ENCODE data around the gene CRTAC1.

Gene CRTAC1

DNA sequence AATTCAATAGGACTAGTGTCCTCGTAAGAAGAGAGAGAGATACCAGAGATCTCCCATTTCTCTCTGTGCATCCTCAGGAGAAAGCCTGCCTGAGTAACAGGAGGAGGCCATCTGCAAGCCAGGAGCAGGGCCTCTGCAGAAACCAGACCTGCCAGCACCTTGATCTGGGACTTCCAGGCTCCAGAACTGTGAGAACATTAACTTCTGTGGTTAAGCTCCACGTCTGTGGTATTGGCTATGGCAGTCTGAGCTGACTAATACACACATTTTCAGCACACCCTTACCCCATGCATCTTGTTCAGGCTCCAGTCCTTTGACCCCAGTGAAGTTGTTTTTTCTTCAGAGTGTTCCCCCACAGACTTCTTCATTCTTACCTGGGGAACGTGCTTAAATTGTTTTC, 3.1 kb upstream of the CRTAC1 start:
- FAIRE-seq, result no peak
- TF ChIP-seq POLR2AphosphoS5 (IDR thresholded peaks at IDR 0.05; ENCODE audit: low read depth, low read length) (no peak), TAF1 (IDR thresholded peaks at IDR 0.05; ENCODE audit: low read depth, low read length) (no peak), SPI1 (IDR thresholded peaks at IDR 0.05; ENCODE audit: low read depth, low read length) (no peak), PAX5 (IDR thresholded peaks at IDR 0.05; ENCODE audit: insufficient read depth, low read length, severe bottlenecking) (no peak), POLR2A (IDR thresholded peaks at IDR 0.05; ENCODE audit: low read depth, low read length) (no peak), POU2F2 (IDR thresholded peaks at IDR 0.05; ENCODE audit: low read depth, low read length) (no peak)
- no peak for DNase-seq (ENCODE audit: insufficient read length, low spot score)

DNA sequence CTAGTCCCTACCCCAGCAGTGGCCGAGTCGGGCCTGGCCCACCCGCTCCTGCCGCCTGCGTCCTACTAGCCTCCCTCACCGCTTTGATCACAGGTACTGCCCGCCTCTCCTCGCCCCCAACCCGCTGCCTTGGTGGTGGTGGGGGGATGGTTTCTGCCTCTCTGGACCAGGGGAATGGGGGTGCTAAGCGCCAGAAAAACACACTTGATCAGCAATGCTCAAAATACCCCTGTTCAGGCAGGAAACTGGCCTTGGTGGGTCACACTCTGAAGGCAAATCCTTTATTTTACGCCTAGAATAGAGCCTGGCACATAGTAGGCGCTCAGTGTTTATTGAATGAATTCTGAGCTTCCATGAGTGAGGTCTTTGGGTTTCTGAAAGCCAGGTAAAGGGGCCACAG, 1.0 kb upstream of the CRTAC1 start:
- no peak for DNase-seq (ENCODE audit: insufficient read length, low spot score)
- FAIRE-seq, result no peak
- TF ChIP-seq TAF1 (IDR thresholded peaks at IDR 0.05; ENCODE audit: low read depth, low read length), result no peak
- TF ChIP-seq POLR2AphosphoS5 (IDR thresholded peaks at IDR 0.05; ENCODE audit: low read depth, low read length), result no peak
- TF ChIP-seq POU2F2 (IDR thresholded peaks at IDR 0.05; ENCODE audit: low read depth, low read length), result no peak
- no peak for TF ChIP-seq PAX5 (IDR thresholded peaks at IDR 0.05; ENCODE audit: insufficient read depth, low read length, severe bottlenecking)
- no peak for TF ChIP-seq POLR2A (IDR thresholded peaks at IDR 0.05; ENCODE audit: low read depth, low read length)
- TF ChIP-seq SPI1 (IDR thresholded peaks at IDR 0.05; ENCODE audit: low read depth, low read length), result no peak

DNA sequence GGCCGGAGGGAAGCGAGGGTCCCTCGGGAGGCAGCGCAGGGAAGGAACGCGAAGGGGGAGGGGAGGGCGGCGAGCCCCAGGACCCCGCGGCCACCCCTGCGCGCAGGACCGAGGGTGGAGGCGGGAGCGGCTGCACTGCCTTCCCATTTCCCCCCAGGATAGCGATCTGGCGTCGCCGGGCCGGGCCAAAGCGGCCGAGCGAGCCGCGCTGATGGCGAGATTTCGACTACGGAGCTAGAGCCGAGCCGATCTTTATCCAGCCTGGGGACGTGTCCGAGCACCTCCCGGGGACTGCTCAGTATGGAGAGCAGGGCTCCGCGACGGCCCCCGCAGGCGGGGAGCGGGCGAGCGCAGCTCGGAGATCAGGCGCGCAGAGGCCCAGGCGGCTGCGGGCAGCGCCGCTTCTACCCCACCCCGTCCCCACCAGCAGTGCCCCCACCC, 590 bp upstream of the CRTAC1 start:
- TF ChIP-seq POLR2AphosphoS5 (IDR thresholded peaks at IDR 0.05; ENCODE audit: low read depth, low read length), result no peak
- no peak for TF ChIP-seq PAX5 (IDR thresholded peaks at IDR 0.05; ENCODE audit: insufficient read depth, low read length, severe bottlenecking)
- no peak for TF ChIP-seq SPI1 (IDR thresholded peaks at IDR 0.05; ENCODE audit: low read depth, low read length)
- no peak for TF ChIP-seq POU2F2 (IDR thresholded peaks at IDR 0.05; ENCODE audit: low read depth, low read length)
- TF ChIP-seq POLR2A (IDR thresholded peaks at IDR 0.05; ENCODE audit: low read depth, low read length), result no peak
- no peak for TF ChIP-seq TAF1 (IDR thresholded peaks at IDR 0.05; ENCODE audit: low read depth, low read length)
- DNase-seq (ENCODE audit: insufficient read length, low spot score), result no peak
- FAIRE-seq, result no peak

DNA sequence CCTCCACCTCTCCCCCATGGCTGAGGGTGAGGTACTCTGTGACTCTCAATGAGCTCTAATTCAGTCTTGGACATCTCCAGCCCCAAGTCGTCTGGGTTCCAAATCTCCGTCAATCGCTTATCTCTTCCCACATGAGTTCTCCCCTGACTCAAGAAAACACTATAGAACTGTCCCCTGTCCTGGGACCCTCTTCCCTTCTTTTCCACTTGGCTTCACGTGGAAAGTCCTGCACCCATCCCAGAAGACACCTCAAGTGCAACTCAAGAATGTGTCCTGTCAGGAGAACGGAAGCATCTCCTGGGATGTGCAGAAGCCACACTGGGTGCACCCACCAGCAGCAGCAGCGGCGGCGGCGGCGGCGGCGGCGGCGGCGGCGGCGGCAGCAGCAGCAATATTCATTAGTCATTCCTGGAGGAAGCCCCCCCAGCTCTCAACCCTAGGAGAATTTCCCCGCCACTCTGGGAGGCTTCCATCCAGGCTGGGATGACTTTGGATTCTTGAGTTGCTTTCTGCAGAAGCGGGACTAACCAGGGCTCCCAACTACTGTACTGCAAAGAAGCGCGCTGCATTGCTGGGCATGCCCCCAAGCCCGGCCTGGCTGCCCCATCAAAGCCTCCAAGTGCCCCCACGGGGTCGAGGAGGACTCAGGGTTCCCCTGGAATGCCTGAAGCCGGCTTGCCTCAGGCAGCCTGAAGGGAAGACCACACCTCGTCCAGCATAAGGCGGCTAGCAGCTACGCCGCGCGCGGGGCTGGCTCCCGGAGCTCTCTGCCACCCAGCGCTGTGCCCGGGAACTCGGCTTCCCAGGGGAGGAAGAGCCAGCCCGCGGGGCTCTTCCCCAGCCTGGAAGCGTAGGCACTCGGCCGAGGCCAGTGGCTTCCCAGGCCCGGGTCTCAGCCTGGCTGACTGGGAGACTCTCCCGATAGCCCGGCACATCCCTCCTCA, 1.0 kb downstream of the CRTAC1 start:
- no peak for DNase-seq (ENCODE audit: insufficient read length, low spot score)
- no peak for TF ChIP-seq POU2F2 (IDR thresholded peaks at IDR 0.05; ENCODE audit: low read depth, low read length)
- no peak for TF ChIP-seq SPI1 (IDR thresholded peaks at IDR 0.05; ENCODE audit: low read depth, low read length)
- no peak for TF ChIP-seq POLR2AphosphoS5 (IDR thresholded peaks at IDR 0.05; ENCODE audit: low read depth, low read length)
- no peak for TF ChIP-seq TAF1 (IDR thresholded peaks at IDR 0.05; ENCODE audit: low read depth, low read length)
- no peak for FAIRE-seq

DNA sequence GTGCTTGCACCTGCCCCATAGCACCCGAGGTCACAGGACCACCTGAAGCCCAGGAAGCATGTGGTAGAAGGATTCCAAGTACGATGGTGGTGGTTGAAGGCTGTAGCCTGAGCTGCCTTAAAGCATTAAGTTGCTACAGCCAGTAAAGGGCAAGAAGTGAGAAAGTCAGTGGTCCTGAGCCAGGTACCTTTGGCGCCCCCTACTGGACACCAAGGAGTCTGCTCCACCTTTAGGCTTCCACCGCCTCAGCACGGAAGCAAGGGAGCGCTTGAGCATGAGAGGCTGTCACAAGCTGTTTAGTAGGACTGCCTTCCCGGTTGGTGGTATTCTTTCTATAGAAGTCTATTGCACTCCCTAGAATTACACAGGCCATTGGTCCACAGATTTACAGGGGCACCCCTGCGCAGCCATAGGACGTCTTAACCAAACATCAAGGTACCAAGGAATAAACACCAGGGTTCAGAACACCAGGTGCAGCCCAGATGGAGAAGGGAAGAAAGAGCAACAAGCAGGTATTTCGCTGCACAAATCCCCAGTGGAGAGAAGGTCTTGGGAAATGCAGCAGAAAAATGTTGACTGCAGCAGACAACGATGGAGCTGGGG, 2.2 kb downstream of the CRTAC1 start:
- FAIRE-seq (peak; percentile 31), DNase-seq (ENCODE audit: insufficient read length, low spot score) (peak; percentile 78)

DNA sequence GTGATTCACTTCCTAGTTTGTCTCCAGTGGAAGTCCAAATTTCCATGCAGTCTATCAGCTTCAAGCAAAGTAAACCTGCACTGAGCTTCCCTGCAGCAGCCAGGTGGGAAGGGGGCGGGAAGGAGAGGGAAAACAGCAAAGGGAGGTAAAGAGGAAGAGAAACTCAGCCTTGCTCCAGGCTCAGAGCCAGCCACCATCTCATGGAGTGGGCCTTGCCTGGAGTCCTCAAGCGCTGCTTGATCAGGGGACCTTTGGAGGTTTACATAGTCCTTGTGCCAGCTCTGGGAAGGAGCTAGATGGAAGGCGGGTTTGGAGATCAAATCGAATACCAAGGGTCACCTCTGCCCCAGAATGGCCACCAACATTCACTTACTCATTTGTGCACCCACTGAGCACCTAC, 7.4 kb downstream of the CRTAC1 start:
- FAIRE-seq (no peak), DNase-seq (ENCODE audit: insufficient read length, low spot score) (no peak)
- TF ChIP-seq POLR2AphosphoS5 (IDR thresholded peaks at IDR 0.05; ENCODE audit: low read depth, low read length) (no peak), POLR2A (IDR thresholded peaks at IDR 0.05; ENCODE audit: low read depth, low read length) (no peak), PAX5 (IDR thresholded peaks at IDR 0.05; ENCODE audit: insufficient read depth, low read length, severe bottlenecking) (no peak), POU2F2 (IDR thresholded peaks at IDR 0.05; ENCODE audit: low read depth, low read length) (no peak)

More for the DNA sequence above, 2.2 kb downstream of the CRTAC1 start:
- TF ChIP-seq POLR2A (IDR thresholded peaks at IDR 0.05; ENCODE audit: low read depth, low read length) (no peak), SPI1 (IDR thresholded peaks at IDR 0.05; ENCODE audit: low read depth, low read length) (no peak), TAF1 (IDR thresholded peaks at IDR 0.05; ENCODE audit: low read depth, low read length) (no peak), POLR2AphosphoS5 (IDR thresholded peaks at IDR 0.05; ENCODE audit: low read depth, low read length) (no peak), PAX5 (IDR thresholded peaks at IDR 0.05; ENCODE audit: insufficient read depth, low read length, severe bottlenecking) (no peak), POU2F2 (IDR thresholded peaks at IDR 0.05; ENCODE audit: low read depth, low read length) (no peak)

DNA sequence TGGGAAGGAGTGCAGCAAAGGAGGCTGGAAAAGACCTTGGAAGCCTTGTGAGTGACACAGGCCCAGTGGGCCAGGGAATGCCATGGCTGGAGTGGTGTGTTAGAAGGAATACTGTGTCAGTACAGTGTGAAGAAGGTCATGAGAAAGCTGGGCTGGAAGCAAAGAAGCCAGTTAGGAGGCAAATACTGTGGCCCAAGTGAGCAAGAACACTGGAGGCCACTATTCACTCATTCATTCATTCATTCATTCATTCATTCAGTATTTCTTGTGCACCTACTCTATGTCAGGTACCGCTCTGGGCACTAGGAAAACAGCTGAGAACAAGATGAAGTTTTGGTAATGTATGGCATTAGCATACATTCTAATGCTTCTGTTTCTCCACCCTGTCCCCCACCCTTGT, 9.6 kb downstream of the CRTAC1 start:
- DNase-seq (ENCODE audit: insufficient read length, low spot score) (no peak), FAIRE-seq (no peak)
- no peak for TF ChIP-seq POU2F2 (IDR thresholded peaks at IDR 0.05; ENCODE audit: low read depth, low read length)
- TF ChIP-seq POLR2A (IDR thresholded peaks at IDR 0.05; ENCODE audit: low read depth, low read length), result no peak
- no peak for TF ChIP-seq POLR2AphosphoS5 (IDR thresholded peaks at IDR 0.05; ENCODE audit: low read depth, low read length)
- TF ChIP-seq TAF1 (IDR thresholded peaks at IDR 0.05; ENCODE audit: low read depth, low read length), result no peak
- TF ChIP-seq PAX5 (IDR thresholded peaks at IDR 0.05; ENCODE audit: insufficient read depth, low read length, severe bottlenecking), result no peak
- no peak for TF ChIP-seq SPI1 (IDR thresholded peaks at IDR 0.05; ENCODE audit: low read depth, low read length)

DNA sequence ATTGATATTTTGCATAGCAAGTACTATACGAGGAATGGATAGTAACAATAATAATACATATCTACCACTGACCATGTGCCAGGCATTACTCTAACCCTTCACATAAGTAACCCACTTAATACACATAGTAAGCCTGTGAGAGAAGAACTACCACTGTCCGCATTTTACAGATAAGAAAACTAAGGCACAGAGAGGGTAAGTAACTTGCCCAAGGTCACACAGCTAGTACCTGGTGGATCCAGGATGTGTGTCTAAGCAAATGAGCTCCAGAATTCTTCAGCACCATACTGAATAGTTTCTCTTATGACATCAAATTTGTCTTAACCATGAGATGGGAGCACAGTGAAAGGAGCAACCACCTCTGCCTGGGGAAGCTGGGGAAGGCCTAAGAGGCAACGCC, 10.2 kb downstream of the CRTAC1 start:
- no peak for FAIRE-seq
- no peak for DNase-seq (ENCODE audit: insufficient read length, low spot score)
- TF ChIP-seq POLR2AphosphoS5 (IDR thresholded peaks at IDR 0.05; ENCODE audit: low read depth, low read length), result no peak
- no peak for TF ChIP-seq PAX5 (IDR thresholded peaks at IDR 0.05; ENCODE audit: insufficient read depth, low read length, severe bottlenecking)
- TF ChIP-seq SPI1 (IDR thresholded peaks at IDR 0.05; ENCODE audit: low read depth, low read length), result no peak

DNA sequence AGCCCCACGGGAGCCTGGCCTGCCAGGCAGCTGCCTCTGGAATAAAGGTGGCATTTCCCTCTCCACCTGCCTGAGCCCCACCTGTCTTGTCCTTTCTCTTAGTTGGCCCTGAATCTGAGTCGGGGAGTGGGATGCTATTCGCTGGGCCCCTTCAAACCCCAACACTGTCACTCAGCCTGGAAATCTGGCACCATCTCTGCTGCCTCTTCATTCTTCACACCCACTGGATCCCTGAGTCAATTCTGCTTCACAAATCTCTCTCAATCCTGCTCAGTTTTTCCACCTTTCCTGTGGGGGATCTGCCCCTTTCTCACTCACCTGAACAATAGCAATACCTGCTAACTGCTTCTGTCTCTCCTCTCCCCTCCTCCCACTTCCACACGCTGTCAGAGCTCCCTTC, 10.6 kb downstream of the CRTAC1 start:
- FAIRE-seq (no peak), DNase-seq (ENCODE audit: insufficient read length, low spot score) (no peak)
- TF ChIP-seq POLR2A (IDR thresholded peaks at IDR 0.05; ENCODE audit: low read depth, low read length) (no peak), TAF1 (IDR thresholded peaks at IDR 0.05; ENCODE audit: low read depth, low read length) (no peak), POU2F2 (IDR thresholded peaks at IDR 0.05; ENCODE audit: low read depth, low read length) (no peak), SPI1 (IDR thresholded peaks at IDR 0.05; ENCODE audit: low read depth, low read length) (no peak), PAX5 (IDR thresholded peaks at IDR 0.05; ENCODE audit: insufficient read depth, low read length, severe bottlenecking) (no peak), POLR2AphosphoS5 (IDR thresholded peaks at IDR 0.05; ENCODE audit: low read depth, low read length) (no peak)

All from GM12891 (cell line).